Liver (tissue), 9 donors: ENCODE results near the gene CDH6. TPM values are rescaled to one million over a fixed set of nuclear protein-coding genes. Genes with fewer than 3 reads are reported as not detected.

Experiments
- DNase-seq: peaks from one replicate; pipeline ENCODE4 v3.0.0-alpha.2; 2017; ENCODE audit warnings: low spot score
- H3K27ac ChIP-seq, 2 donors: one replicate each; pipeline ENCODE4 v1.7.0; 2013; ENCODE audit warnings: inconsistent platforms in 2 of 2, low read length in 2 of 2, control low read depth in 1 of 2, low read depth in 1 of 2, mild to moderate bottlenecking in 1 of 2
- H3K27me3 ChIP-seq, 4 donors: one replicate each; pipeline versions ENCODE4 v1.6.1 to v1.7.0; 2013; ENCODE audit warnings: low read length in 3 of 4, inconsistent platforms in 1 of 4, mild to moderate bottlenecking in 1 of 4, moderate library complexity in 1 of 4; ENCODE audit not compliant: control insufficient read depth in 4 of 4, insufficient read depth in 4 of 4
- H3K36me3 ChIP-seq, 4 donors: one replicate each; pipeline versions ENCODE4 v1.6.1 to v1.7.0; 2013; ENCODE audit warnings: low read length in 3 of 4, mild to moderate bottlenecking in 3 of 4, low read depth in 1 of 4, moderate library complexity in 1 of 4; ENCODE audit not compliant: control insufficient read depth in 4 of 4, insufficient read depth in 3 of 4
- H3K4me1 ChIP-seq, 4 donors: one replicate each; pipeline versions ENCODE4 v1.6.1 to v1.7.0; 2013; ENCODE audit warnings: low read length in 3 of 4, mild to moderate bottlenecking in 3 of 4, moderate library complexity in 1 of 4; ENCODE audit not compliant: control insufficient read depth in 4 of 4, insufficient read depth in 4 of 4
- H3K4me3 ChIP-seq, 3 donors: one replicate each; pipeline versions ENCODE4 v1.6.1 to v1.7.0; 2013; ENCODE audit warnings: low read length in 3 of 3, control low read depth in 1 of 3, low read depth in 1 of 3, mild to moderate bottlenecking in 1 of 3
- H3K9ac ChIP-seq, 2 donors: one replicate each; pipeline ENCODE4 v1.7.0; 2013; ENCODE audit warnings: low read length in 2 of 2, mild to moderate bottlenecking in 2 of 2, moderate library complexity in 2 of 2, control low read depth in 1 of 2, low read depth in 1 of 2
- H3K9me3 ChIP-seq, 4 donors: one replicate each; pipeline versions ENCODE4 v1.6.1 to v1.7.0; 2013; ENCODE audit warnings: low read length in 3 of 4; ENCODE audit not compliant: control insufficient read depth in 4 of 4
- CTCF ChIP-seq: fragments of 150-350 bp; IDR thresholded peaks from 2 replicates; pipeline ENCODE4 v1.5.1; 2017; ENCODE audit warnings: improper control_type of control experiment, low read depth, low read length; ENCODE audit not compliant: missing input control
- EGR1 ChIP-seq, 2 donors: IDR thresholded peaks; 2 replicates each; pipeline ENCODE4 v1.6.1; 2016 to 2018; ENCODE audit warnings: antibody characterized with exemption in 2 of 2, low read depth in 2 of 2
- FOXA1 ChIP-seq: IDR thresholded peaks from 2 replicates; pipeline ENCODE4 v1.6.1; 2016; ENCODE audit warnings: antibody characterized with exemption
- FOXA2 ChIP-seq: IDR thresholded peaks from 2 replicates; pipeline ENCODE4 v1.6.1; 2016; ENCODE audit warnings: antibody characterized with exemption
- GABPA ChIP-seq, 2 donors: IDR thresholded peaks in 1 of 2; conservative IDR thresholded peaks in 1 of 2; 2 replicates each; pipeline ENCODE4 v1.6.1; 2016; ENCODE audit warnings: antibody characterized with exemption in 2 of 2, mild to moderate bottlenecking in 1 of 2, moderate library complexity in 1 of 2
- HNF4A ChIP-seq, 2 donors: conservative IDR thresholded peaks; 2 replicates each; pipeline ENCODE4 v1.6.1; 2016; ENCODE audit warnings: antibody characterized with exemption in 2 of 2, mild to moderate bottlenecking in 2 of 2
- HNF4G ChIP-seq: IDR thresholded peaks from 2 replicates; pipeline ENCODE4 v1.6.1; 2016; ENCODE audit warnings: antibody characterized with exemption
- JUND ChIP-seq, 2 donors: IDR thresholded peaks; 2 replicates each; pipeline ENCODE4 v1.6.1; 2016; ENCODE audit warnings: antibody characterized with exemption in 2 of 2
- MAX ChIP-seq: IDR thresholded peaks from 2 replicates; pipeline ENCODE4 v1.6.1; 2016; ENCODE audit warnings: antibody characterized with exemption
- NR2F2 ChIP-seq: IDR thresholded peaks from 2 replicates; pipeline ENCODE4 v1.6.1; 2016; ENCODE audit warnings: antibody characterized with exemption
- RAD21 ChIP-seq, 2 donors: IDR thresholded peaks; 2 replicates each; pipeline ENCODE4 v1.6.1; 2016; ENCODE audit warnings: antibody characterized with exemption in 2 of 2, mild to moderate bottlenecking in 2 of 2
- RXRA ChIP-seq, 2 donors: IDR thresholded peaks; 2 replicates each; pipeline ENCODE4 v1.6.1; 2017 to 2018; ENCODE audit warnings: antibody characterized with exemption in 2 of 2, mild to moderate bottlenecking in 1 of 2
- SP1 ChIP-seq: IDR thresholded peaks from 2 replicates; pipeline ENCODE4 v1.6.1; 2018; ENCODE audit warnings: antibody characterized with exemption, mild to moderate bottlenecking
- TAF1 ChIP-seq: conservative IDR thresholded peaks from 2 replicates; pipeline ENCODE4 v1.6.1; 2016; ENCODE audit warnings: antibody characterized with exemption, mild to moderate bottlenecking
- WGBS: extraction: QIAGEN DNeasy Blood & Tissue Kit; methylation state at CpG from one replicate; pipeline ENCODE4 v1.1.7; 2013; 5-methylcytosine and 5-hydroxymethylcytosine counted together
- polyA plus RNA-seq, 2 donors: library from polyadenylated mRNA; stranded (reverse) in 1 of 2; unstranded in 1 of 2; fragments of 200-250 nt in 1 of 2; fragments of >200 nt in 1 of 2; fragmentation: Nextera tagmentation in 1 of 2; extraction: Ambion mirVana in 1 of 2; gene quantifications; one replicate each; pipeline versions ENCODE4 v1.2.1 to v1.2.3, GENCODE V29; 2013 to 2015
- total RNA-seq, 2 donors: library from RNA; depleted of rRNA; stranded (reverse); fragments of >200 nt; gene quantifications; one replicate each; pipeline ENCODE4 v1.2.3, GENCODE V29; 2014
- TF ChIP-seq, protein P1 (sequence below): IDR thresholded peaks from 2 replicates; pipeline ENCODE4 v1.6.1; 2016; ENCODE audit warnings: antibody characterized with exemption
- TF ChIP-seq, protein P2 (sequence below): IDR thresholded peaks from 2 replicates; pipeline ENCODE4 v1.6.1; 2016; ENCODE audit warnings: antibody characterized with exemption, mild to moderate bottlenecking
- TF ChIP-seq, protein P3 (sequence below): IDR thresholded peaks from 2 replicates; pipeline ENCODE4 v1.6.1; 2016; ENCODE audit warnings: antibody characterized with exemption
- donor health status: healthy.
- donor health status: healthy.
- donor health status: healthy.
- donor health status: healthy.
- donor health status: healthy.

The CDH6 gene
- total and polyA plus RNA-seq, 4 donors, result 0.18 to 3.7 (median 0.84) TPM

DNA sequence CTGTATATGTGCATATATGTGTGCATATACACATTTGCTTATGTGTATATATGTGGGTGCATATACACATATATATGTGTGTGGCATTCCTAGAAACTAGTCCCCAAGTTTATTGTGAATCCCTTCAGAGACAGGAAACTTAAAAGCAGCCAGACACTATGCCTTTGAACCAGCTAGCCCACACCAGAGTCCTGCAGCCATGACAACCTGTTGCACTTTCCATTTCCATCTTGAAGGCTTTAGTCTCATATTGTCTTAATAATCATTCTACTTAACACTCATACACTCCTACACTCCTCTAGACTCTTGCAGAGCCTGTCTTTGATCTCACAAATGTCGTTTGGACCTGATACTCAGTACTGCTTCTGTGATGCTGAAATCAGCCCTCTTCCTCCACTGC lies 34.8 kb upstream of the CDH6 start:
- WGBS, result 51% methylated on average over 1 of the region's 1 CpG
- H3K4me1 ChIP-seq, result no peaks in the 10 kb centered on the region
- H3K36me3 ChIP-seq, result no peaks in the 10 kb centered on the region
- no peak overlapping the region for H3K4me3 ChIP-seq
- H3K9ac ChIP-seq, result no peak overlapping the region
- DNase-seq, result no peak
- H3K9me3 ChIP-seq, result no peaks in the 10 kb centered on the region
- no peak overlapping the region for H3K27ac ChIP-seq
- H3K27me3 ChIP-seq, result peaks cover 0 to 2% (median 0%) of the 10 kb centered on the region in 4 donors
- TF ChIP-seq RXRA (IDR thresholded peaks at IDR 0.05) (no peak), RAD21 (IDR thresholded peaks at IDR 0.05) (no peak), TAF1 (no peak), MAX (no peak), NR2F2 (no peak), CTCF (no peak), JUND (IDR thresholded peaks at IDR 0.05) (no peak)
- TF ChIP-seq, protein P1, sequence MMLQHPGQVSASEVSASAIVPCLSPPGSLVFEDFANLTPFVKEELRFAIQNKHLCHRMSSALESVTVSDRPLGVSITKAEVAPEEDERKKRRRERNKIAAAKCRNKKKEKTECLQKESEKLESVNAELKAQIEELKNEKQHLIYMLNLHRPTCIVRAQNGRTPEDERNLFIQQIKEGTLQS, result no peak

- no peak for DNase-seq
- H3K36me3 ChIP-seq, result no peaks in the 10 kb centered on the region
- H3K4me1 ChIP-seq, result no peaks in the 10 kb centered on the region
- no peaks in the 10 kb centered on the region for H3K27me3 ChIP-seq
- WGBS, result 19% methylated on average over 2 of the region's 2 CpGs
- no peaks in the 10 kb centered on the region for H3K9me3 ChIP-seq
- no peak overlapping the region for H3K9ac ChIP-seq
- TF ChIP-seq FOXA1 (no peak), RXRA (IDR thresholded peaks at IDR 0.05) (no peak), TAF1 (no peak), HNF4A (conservative IDR thresholded peaks at IDR 0.05) (no peak), CTCF (no peak), FOXA2 (no peak), MAX (no peak), JUND (IDR thresholded peaks at IDR 0.05) (no peak), HNF4G (no peak), RAD21 (IDR thresholded peaks at IDR 0.05) (no peak), EGR1 (IDR thresholded peaks at IDR 0.05; ENCODE audit: low read depth in 2 of 2) (no peak), NR2F2 (no peak), GABPA (IDR thresholded peaks at IDR 0.05 in 1 of 2, conservative IDR thresholded peaks at IDR 0.05 in 1 of 2) (no peak), SP1 (no peak)
- TF ChIP-seq, protein P2, sequence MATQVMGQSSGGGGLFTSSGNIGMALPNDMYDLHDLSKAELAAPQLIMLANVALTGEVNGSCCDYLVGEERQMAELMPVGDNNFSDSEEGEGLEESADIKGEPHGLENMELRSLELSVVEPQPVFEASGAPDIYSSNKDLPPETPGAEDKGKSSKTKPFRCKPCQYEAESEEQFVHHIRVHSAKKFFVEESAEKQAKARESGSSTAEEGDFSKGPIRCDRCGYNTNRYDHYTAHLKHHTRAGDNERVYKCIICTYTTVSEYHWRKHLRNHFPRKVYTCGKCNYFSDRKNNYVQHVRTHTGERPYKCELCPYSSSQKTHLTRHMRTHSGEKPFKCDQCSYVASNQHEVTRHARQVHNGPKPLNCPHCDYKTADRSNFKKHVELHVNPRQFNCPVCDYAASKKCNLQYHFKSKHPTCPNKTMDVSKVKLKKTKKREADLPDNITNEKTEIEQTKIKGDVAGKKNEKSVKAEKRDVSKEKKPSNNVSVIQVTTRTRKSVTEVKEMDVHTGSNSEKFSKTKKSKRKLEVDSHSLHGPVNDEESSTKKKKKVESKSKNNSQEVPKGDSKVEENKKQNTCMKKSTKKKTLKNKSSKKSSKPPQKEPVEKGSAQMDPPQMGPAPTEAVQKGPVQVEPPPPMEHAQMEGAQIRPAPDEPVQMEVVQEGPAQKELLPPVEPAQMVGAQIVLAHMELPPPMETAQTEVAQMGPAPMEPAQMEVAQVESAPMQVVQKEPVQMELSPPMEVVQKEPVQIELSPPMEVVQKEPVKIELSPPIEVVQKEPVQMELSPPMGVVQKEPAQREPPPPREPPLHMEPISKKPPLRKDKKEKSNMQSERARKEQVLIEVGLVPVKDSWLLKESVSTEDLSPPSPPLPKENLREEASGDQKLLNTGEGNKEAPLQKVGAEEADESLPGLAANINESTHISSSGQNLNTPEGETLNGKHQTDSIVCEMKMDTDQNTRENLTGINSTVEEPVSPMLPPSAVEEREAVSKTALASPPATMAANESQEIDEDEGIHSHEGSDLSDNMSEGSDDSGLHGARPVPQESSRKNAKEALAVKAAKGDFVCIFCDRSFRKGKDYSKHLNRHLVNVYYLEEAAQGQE, result no peak
- TF ChIP-seq, protein P3, sequence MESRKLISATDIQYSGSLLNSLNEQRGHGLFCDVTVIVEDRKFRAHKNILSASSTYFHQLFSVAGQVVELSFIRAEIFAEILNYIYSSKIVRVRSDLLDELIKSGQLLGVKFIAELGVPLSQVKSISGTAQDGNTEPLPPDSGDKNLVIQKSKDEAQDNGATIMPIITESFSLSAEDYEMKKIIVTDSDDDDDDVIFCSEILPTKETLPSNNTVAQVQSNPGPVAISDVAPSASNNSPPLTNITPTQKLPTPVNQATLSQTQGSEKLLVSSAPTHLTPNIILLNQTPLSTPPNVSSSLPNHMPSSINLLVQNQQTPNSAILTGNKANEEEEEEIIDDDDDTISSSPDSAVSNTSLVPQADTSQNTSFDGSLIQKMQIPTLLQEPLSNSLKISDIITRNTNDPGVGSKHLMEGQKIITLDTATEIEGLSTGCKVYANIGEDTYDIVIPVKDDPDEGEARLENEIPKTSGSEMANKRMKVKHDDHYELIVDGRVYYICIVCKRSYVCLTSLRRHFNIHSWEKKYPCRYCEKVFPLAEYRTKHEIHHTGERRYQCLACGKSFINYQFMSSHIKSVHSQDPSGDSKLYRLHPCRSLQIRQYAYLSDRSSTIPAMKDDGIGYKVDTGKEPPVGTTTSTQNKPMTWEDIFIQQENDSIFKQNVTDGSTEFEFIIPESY, result no peak
- TF ChIP-seq, protein P1, result no peak
- no peak overlapping the region for H3K4me3 ChIP-seq
- H3K27ac ChIP-seq, result no peak overlapping the region
Observed at GRCh38 chr5:31161781-31162181, 31.7 kb upstream of the CDH6 start.
